GM19035 (cell line): ENCODE measurements around the gene CRYZ.
A peak's percentile ranks its signal among the peaks of the same experiment; 100 is the strongest.
"Not testable (repeated sequence)": the region's sequence is repeated elsewhere in the genome, so short reads cannot be mapped to it uniquely, and the experiment has no call there.

Experiments
- ATAC-seq: cut with Tn5 transposase; IDR thresholded peaks from one replicate; pipeline ENCODE4 v1.9.1; 2021; ENCODE audit not compliant: unreplicated experiment

The CRYZ gene

GRCh38 chr1:74681851-74682250, 51.0 kb downstream of the CRYZ start:
- ATAC-seq = no peak

DNA sequence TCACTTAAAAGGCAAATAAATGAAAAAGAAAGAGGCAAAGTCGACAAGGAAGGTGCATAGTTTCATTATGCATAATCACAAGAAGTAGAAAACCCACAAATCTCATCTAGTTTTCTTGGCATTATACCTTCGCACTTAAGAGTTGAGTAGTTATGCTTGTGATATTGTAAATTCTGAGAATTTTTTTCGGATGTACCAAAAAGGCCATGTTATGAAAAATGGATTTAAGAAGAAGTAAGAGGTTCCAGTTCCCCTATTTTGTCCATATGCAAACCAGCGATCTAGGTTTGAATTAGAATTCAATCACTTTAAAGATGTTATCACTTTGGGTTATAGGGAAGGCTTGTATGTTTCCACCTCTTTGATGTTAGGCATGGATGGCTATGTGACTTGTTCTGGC, 51.4 kb downstream of the CRYZ start:
- peak; percentile 87 for ATAC-seq

- peak; percentile 35 for ATAC-seq
Measured at GRCh38 chr1:74681001-74681400, 51.8 kb downstream of the CRYZ start.

DNA sequence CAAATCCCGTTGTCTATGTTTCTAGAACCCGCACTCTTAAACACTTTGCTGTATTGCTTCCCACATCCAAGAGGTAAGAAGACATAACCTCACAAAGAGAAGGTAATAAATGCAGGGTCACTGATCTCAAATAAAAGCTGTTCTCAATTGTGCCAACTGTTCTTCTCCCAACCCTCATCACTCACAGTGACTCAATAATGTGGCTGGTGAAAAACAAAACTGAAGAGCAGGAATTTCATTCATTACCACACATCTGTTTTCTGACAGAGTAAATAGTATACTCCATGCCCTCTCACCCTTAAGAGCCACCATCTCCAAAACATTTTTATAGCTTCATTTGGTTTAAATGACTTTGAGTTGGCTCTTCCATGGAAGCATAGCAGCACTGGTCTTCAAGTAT, 53.0 kb downstream of the CRYZ start:
- ATAC-seq = no peak

DNA sequence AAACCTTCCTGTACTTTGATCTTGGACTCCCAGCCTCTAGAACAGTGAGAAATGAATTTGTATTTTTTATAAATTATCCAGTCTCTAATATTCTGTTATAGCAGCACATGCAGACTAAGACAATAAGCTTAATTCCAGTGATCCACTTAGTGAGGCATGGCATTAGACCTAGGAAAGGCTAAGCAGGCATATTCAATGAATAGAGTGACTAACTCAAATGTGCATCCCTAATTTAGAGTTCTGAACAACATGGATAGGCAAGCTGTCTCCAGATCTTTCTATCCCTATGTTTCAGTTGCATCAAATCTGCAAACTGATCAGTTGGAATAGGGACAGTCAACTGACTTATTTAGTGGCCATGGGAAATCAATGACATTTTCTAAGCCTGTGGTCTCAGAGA, 54.9 kb downstream of the CRYZ start:
- ATAC-seq = no peak

DNA sequence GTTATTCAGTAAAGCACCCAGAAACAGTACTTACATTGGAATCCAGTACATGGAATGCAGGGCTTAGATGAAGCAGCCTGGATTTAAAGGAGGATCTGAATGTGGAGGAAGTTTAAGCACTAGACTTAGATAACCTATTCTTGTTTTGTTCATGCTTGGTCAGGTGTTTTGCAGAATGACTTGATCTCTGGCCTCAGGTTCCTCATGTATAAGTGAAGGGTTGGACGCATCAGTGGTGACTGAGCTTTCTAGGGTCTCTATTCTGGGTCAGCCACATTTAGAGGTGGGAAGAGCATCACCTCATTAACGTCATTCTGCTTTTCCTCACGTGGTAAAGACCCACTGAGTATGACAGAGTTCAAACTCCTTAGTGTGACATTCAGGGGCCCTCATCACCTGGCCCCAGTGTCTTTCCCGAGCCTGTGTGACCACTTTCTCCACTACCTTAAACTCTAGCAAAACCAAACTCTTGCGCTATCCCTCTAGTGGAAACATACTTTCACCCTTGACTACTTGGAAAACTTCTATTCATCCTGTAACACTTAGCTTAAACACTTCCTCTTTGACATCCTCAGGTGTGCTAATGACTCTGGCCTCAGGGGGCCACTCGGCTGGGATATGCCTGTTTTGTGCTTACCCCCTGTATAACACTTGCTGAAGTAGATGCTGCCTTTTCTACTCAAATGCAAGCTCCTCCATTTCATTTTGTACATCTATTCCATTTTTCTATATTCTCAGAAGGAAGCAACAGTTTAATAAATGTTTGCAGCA, 58.4 kb downstream of the CRYZ start:
- no peak for ATAC-seq

DNA sequence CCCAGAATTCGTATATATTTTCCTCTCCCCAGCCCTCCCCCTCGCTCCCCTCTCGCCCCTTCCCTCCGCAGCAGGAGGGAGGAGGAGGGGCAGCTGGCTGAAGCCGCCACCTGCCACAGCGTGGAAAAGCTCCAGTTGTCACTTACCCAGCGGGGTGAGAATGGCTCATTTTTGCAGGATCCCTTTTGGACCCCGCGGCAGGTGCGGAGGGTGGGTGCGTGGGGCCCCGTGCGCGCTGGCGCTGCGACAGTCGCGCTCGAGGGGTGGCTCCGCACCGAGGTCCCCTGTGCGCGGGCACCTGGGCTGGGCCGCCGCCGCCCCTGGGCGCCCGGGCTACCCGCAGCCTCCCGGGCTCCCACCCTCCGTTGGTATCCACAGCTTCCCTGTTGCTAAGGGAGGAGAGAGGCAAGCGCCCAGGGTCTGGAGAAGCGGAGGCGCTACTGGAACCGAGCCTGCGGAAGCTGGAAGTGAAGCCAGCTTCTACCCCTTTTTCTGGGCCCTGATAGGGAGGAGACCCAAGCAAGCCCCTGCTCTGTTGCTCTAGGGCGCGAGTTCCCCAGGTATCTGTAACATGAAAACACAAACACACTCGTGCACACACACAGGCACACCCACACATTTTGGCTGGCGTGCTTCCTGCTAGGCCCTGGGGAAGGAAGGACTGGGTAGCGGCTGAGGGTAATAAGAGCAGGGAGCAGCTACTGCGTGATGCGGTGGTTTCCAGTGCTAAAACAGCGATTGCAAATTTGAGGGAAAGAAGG, 59.3 kb downstream of the CRYZ start, which contains the start of gene ERICH3:
TSS of gene ERICH3 (minus strand) at position 442 of the 761 bp plus-strand sequence. CDS start at position 169, 273 bp downstream.
- peak; percentile 55 for ATAC-seq

GRCh38 chr1:74670866-74671265, 62.0 kb downstream of the CRYZ start:
- not testable (repeated sequence) for ATAC-seq
